Stimulated activated CD4-positive, alpha-beta T cell treated with anti-CD3 and anti-CD28 coated beads, Interleukin-1b, Interleukin-23, amount 100 ng/mL, for 4 hours (primary cell): ENCODE measurements around the gene PRKAR2B.

Source experiments
- DNase-seq, 2 donors: peaks; one replicate each; pipeline ENCODE4 v3.0.0-alpha.2; 2020; ENCODE audit warnings: low read depth in 2 of 2

PRKAR2B gene

DNA sequence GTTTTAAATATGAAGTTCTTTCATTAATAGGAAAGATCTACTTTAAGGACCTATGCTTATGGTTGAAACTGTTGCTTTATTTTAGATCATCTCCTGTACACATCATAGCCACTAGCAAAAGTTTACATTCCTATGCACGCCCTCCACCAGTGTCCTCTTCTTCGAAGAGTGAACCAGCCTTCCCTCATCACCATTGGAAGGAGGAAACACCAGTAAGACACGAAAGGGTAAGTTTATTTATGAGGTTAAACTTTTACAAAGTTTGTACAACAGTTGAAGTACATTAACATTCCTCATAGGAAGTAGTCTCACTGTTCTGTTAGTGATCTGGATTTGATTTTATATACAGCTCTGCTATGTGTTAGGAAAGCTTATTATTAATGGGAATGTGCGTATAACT, 141.2 kb downstream of the PRKAR2B start:
- DNase-seq = no peak

GRCh38 chr7:107186240-107186639, 141.7 kb downstream of the PRKAR2B start:
- DNase-seq = no peak

DNA sequence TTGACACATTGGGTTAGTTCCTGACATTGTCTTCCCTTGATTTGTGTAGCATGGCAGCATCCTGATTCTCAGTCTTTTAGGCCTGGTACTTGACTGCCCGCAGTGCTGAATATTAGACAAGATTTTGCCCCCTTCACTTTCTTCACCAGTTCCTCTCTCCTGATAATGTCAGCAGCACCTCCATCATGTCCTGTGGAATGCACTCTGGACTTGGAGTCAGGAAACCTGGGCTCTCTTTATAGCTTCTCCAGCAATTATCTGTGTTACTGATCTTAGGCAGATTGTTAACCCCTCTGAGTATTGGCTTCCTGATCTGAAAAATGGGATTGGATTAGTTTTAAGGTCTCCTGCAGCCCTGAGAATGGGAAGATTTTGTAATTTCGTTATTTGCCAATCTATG, 143.3 kb downstream of the PRKAR2B start:
- no peak for DNase-seq

DNA sequence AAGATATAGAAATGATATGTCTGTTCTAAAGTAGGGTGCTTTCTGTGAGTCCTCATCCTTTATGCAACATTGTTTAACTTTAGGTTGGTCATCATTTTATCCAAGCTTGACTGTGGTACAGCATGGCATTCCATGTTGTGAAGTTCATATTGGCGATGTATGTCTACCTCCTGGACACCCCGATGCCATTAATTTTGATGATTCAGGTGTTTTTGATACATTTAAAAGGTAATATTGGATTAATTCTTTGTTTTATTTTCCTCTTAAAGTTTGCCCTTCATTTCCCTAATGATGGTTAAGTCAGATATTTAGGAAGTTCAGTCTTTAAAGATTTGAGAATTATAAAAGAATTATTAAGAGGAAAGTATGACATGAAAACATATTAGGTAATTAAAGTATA, 145.6 kb downstream of the PRKAR2B start:
- DNase-seq = no peak

- DNase-seq = no peak
These were observed 149.5 kb downstream of the PRKAR2B start for GRCh38 chr7:107194052-107194451.

DNA sequence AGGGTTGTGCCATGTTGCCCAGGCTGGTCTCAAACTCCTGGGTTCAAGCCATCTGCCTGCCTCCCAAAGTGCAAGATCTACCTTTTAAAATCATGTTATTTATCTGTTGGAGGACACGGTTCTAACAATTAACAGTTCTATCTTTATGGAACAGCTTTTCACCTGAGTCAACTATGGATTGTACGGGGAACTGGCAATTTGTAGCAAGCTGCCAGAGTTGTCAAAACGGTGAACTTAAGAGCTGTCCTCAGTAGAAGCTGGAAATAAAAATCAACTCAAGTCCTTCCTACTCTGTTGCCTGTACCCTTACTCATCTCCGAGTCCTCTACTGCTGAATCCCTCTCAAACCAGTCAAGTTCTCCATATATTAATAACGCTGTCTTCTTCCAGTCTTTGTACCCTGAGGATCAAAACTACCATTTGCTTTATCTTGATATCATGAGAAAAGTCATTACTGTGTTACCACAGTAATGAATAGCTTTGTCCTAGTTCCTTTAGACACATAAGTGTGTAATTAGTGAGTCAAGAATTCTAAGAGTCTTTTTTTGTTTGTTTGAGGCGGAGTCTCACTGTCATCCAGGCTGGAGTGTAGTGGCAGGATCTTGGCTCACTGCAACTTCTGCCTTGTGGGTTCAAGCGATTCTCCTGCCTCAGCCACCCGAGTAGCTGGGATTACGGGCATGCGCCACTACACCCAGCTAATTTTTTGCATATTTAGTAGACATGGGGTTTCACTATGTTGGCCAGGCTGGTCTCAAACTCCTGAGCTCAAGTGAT, 152.5 kb downstream of the PRKAR2B start:
- DNase-seq = no peak

- no peak for DNase-seq
These were observed 157.4 kb downstream of the PRKAR2B start for GRCh38 chr7:107201795-107202450.

DNA sequence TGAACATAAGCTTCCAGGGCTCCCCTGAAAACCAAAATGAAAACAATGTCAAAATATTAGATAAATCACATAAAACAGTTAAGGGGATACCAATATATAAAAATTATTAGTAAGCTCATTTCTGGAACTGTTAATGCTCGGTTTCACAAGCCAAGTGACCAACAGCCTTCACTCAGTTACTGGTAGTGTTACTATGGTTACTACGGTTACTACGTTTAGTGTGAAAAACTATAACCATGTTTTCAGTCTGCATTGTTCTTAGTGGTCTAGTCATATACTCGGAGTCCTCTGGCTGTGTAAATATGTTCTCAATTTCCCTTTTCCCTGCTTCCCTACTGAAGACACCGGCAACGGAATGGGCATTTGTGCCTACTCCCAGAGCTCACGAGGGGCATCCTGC, 159.1 kb downstream of the PRKAR2B start:
- DNase-seq = no peak

DNA sequence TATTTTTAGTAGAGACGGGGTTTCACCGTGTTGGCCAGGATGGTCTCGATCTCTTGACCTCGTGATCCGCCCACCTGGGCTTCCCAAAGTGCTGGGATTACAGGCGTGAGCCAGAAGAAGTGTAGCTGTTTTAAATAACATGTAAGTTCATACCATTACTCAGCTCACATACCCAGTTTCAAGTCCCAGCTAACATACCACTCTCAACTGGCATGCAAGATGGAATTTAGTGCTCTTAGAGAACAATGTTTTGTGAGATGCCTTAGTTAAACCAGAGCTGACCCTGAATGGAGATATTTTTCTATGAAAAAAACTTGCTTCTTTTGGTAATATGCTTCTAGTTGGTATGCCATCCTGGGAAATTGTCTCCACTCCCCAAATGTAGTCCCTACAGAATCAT, 161.6 kb downstream of the PRKAR2B start:
- no peak for DNase-seq

GRCh38 chr7:107206706-107207105, 162.2 kb downstream of the PRKAR2B start:
- DNase-seq = no peak

GRCh38 chr7:107207459-107207858, 163.0 kb downstream of the PRKAR2B start:
- no peak for DNase-seq

DNA sequence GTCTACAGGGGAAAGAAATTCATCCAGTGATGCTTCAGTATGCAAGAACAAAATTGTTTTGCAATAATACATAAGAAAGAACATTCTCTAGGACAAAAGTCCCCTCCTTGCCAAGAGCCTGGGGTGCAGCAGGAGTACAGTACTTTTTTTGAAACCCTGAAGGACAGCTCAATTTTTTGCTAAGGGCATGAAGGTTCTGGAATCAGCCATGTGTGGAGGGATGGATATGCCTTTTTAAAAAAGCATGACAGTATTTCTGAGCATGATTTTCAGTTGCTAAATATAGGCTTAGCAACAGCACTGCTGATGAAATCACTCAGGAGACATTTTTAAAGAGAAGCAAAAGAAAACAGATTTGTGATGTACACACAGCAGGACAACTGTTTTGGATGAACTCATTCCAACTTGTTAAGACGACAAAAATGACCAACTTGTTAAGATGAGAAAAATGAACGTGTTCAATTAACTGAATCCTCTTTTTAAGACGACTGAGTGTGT, 163.6 kb downstream of the PRKAR2B start:
- no peak for DNase-seq

DNA sequence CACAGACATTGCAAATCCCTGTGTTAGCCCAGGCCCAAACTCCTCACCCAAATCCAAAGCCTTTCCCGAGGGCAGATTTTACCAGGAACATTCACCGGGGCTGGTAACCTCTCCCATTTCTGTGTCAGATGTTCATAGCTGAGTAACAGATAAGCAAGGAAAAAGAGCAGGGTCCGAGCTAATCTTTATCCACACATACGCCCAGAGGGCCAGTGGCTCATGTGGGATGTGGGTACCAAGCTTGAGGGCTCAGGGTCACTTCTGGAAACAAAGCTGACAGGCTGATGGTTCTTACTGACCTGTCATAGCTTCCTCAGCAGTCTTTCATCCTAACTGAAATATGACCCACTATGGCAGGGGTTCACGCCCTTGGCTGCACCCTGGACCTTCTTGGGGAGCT, 164.1 kb downstream of the PRKAR2B start:
- no peak for DNase-seq

- no peak for DNase-seq
These were observed 165.1 kb downstream of the PRKAR2B start for GRCh38 chr7:107209565-107209964.

DNA sequence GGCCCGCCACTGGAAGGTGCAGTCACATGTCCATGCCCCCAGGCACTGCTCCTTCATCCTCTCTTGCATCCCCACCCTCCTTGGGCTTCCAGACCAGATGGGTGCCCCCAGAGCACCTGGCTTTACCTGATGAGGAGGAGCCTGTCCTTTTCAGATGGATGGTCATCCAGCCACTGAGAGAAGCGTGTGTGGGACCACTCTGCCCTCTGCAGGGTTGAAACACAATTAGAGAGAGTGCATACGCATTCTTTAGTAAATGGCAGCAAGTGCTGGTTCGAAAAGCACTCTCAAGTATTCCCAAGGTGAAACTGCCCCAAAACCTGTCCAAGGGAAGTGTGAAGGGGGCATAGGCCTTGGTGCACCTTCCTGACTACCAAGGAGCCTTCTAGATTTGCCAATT, 165.9 kb downstream of the PRKAR2B start:
- DNase-seq = no peak
